Mesendoderm (in vitro differentiated cells): ENCODE measurements around the gene SGSH. TPM values are rescaled to one million over a fixed set of nuclear protein-coding genes. Genes with fewer than 3 reads are reported as not detected.

Experiments used
- DNase-seq: peaks from one replicate; pipeline ENCODE4 v3.0.0; 2013
- H2AK5ac ChIP-seq: 2 replicates; pipeline ENCODE4 v1.6.1; 2013; ENCODE audit warnings: low read length, inconsistent platforms
- H2BK120ac ChIP-seq: 2 replicates; pipeline ENCODE4 v1.6.1; 2013; ENCODE audit warnings: low read depth, mild to moderate bottlenecking, low read length, moderate library complexity, mixed read lengths
- H2BK15ac ChIP-seq: replicated peaks from 2 replicates; pipeline ENCODE4 v1.6.1; 2013; ENCODE audit warnings: low read depth, mild to moderate bottlenecking, moderate library complexity
- H2BK5ac ChIP-seq: 2 replicates; pipeline ENCODE4 v1.6.1; 2013; ENCODE audit warnings: low read length, inconsistent platforms
- H3K18ac ChIP-seq: 2 replicates; pipeline ENCODE4 v1.6.1; 2013; ENCODE audit warnings: mild to moderate bottlenecking, low read length, mixed read lengths
- H3K23ac ChIP-seq: one replicate; pipeline ENCODE4 v1.6.1; 2013; ENCODE audit warnings: low read length
- H3K27ac ChIP-seq: 2 replicates; pipeline ENCODE4 v1.5.1; 2013; ENCODE audit warnings: low read depth, mild to moderate bottlenecking, inconsistent platforms, low read length, moderate library complexity
- H3K27me3 ChIP-seq: 2 replicates; pipeline ENCODE4 v1.6.1; 2013; ENCODE audit warnings: low read length, control low read depth, mild to moderate bottlenecking, inconsistent platforms; ENCODE audit not compliant: insufficient read depth, poor library complexity
- H3K36me3 ChIP-seq: 2 replicates; pipeline ENCODE4 v1.6.1; 2013; ENCODE audit warnings: low read length, inconsistent platforms; ENCODE audit not compliant: control insufficient read depth, insufficient read depth
- H3K4ac ChIP-seq: one replicate; pipeline ENCODE4 v1.6.1; 2013; ENCODE audit warnings: low read depth, mild to moderate bottlenecking, low read length, moderate library complexity
- H3K4me1 ChIP-seq: 2 replicates; pipeline ENCODE4 v1.6.1; 2013; ENCODE audit warnings: low read depth, low read length, inconsistent platforms; ENCODE audit not compliant: control insufficient read depth
- H3K4me2 ChIP-seq: 2 replicates; pipeline ENCODE4 v1.6.1; 2013; ENCODE audit warnings: low read length
- H3K4me3 ChIP-seq: 2 replicates; pipeline ENCODE4 v1.5.1; 2013; ENCODE audit warnings: mild to moderate bottlenecking, low read length
- H3K56ac ChIP-seq: one replicate; pipeline ENCODE4 v1.6.1; 2013; ENCODE audit warnings: low read length
- H3K79me1 ChIP-seq: 2 replicates; pipeline ENCODE4 v1.6.1; 2013; ENCODE audit warnings: low read length, inconsistent platforms
- H3K79me2 ChIP-seq: 2 replicates; pipeline ENCODE4 v1.6.1; 2013; ENCODE audit warnings: mild to moderate bottlenecking, low read length; ENCODE audit not compliant: control insufficient read depth, insufficient read depth
- H3K9ac ChIP-seq: 2 replicates; pipeline ENCODE4 v1.6.1; 2013; ENCODE audit warnings: low read length, inconsistent platforms
- H4K5ac ChIP-seq: one replicate; pipeline ENCODE4 v1.6.1; 2013; ENCODE audit warnings: low read length
- H4K8ac ChIP-seq: one replicate; pipeline ENCODE4 v1.6.1; 2013; ENCODE audit warnings: low read depth, mild to moderate bottlenecking, control low read depth, low read length, moderate library complexity
- WGBS: extraction: QIAGEN DNeasy Blood & Tissue Kit; methylation state at CpG from one replicate; pipeline ENCODE4 v1.1.7; 2013; ENCODE audit warnings: low lambda C conversion rate, missing lambda C conversion rate; ENCODE audit not compliant: insufficient coverage; ENCODE audit errors: extremely low coverage; 5-methylcytosine and 5-hydroxymethylcytosine counted together
- polyA plus RNA-seq, 2 experiments: library from polyadenylated mRNA; stranded (reverse); fragments of 200-250 nt; gene quantifications; one replicate each; pipeline ENCODE4 v1.2.3, GENCODE V29; 2013

Gene SGSH
- polyA plus RNA-seq (2013, experiment 1 of 2), result 7.2 TPM
- 7.0 TPM for polyA plus RNA-seq (2013, experiment 2 of 2)

DNA sequence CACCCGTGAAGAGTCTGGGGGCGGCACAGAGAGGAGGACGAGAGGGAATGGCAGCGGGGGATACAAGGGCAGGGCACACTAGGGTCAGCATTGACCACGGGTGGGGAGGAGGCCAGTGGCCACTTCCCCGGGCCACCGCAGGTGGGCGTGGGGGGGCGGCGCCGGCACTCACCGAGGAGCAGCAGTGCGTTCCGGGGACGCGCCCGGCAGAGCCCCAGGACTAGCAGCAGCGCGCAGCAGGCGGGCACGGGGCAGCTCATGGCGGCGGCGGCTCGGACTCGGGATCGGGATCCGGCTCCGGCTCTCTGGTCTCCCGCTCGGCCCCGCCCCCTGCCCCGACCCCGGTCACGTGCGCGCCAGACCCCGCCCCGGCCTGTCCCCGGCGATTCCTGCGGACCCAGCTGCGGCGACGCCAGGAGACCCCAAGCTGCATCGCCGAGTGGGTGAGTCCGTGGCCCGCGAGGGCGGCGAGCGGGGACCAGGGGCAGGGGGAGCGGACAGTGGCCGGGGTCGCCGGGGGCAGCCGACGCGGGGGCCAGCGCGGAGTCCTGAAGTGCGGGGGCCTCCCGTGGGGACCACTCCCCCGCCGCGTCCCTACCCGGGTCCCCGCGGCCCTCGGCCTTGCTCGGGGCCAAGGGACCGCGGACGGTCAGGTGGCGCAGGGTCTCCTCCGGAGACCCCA is at the start of gene SGSH, which contains the start of gene SLC26A11:
Gene SGSH (minus strand): TSS at position 280 of the 682 bp plus-strand sequence. CDS start 20 bp downstream, at position 260.
Gene SLC26A11 (plus strand): TSS at position 374 of the 682 bp plus-strand sequence. CDS start 1,134 bp downstream, outside the sequence.
- Histone ChIP-seq H3K4me1 (peaks cover 3% of the 10 kb centered on the region), H2AK5ac (no peak within 1 kb of the TSS), H4K5ac (no peak within 1 kb of the TSS), H3K18ac (peak within 1 kb of the TSS; percentile 76), H4K8ac (no peak within 1 kb of the TSS), H3K9ac (peak within 1 kb of the TSS; percentile 98), H3K27me3 (no peaks in the 10 kb centered on the region), H3K56ac (peak within 1 kb of the TSS; percentile 97), H2BK5ac (peak within 1 kb of the TSS; percentile 35), H3K36me3 (no peaks in the 10 kb centered on the region), H3K23ac (no peak within 1 kb of the TSS), H3K4me3 (peak within 1 kb of the TSS; percentile 83), H3K79me1 (peaks cover 3% of the 10 kb centered on the region), H3K4ac (peak within 1 kb of the TSS; percentile 66), H3K27ac (no peak within 1 kb of the TSS), H2BK120ac (no peak within 1 kb of the TSS), H3K4me2 (peak within 1 kb of the TSS; percentile 95), H2BK15ac (no peak within 1 kb of the TSS), H3K79me2 (peaks cover 2% of the 10 kb centered on the region)
- peak; percentile 80 for DNase-seq
- no CpG with 5 or more reads among the region's 77 CpGs for WGBS

- H3K56ac ChIP-seq, result no peak overlapping the region
- 100% methylated on average over 2 of the region's 2 CpGs for WGBS
- no peak overlapping the region for H2AK5ac ChIP-seq
- H3K9ac ChIP-seq, result no peak overlapping the region
- no peak overlapping the region for H4K8ac ChIP-seq
- H3K18ac ChIP-seq, result no peak overlapping the region
- H3K4ac ChIP-seq, result no peak overlapping the region
- no peak overlapping the region for H2BK120ac ChIP-seq
- H3K27me3 ChIP-seq, result no peaks in the 10 kb centered on the region
- no peak overlapping the region for H3K4me3 ChIP-seq
- peaks cover 7% of the 10 kb centered on the region for H3K4me1 ChIP-seq
- DNase-seq, result no peak
- no peaks in the 10 kb centered on the region for H3K79me1 ChIP-seq
- no peaks in the 10 kb centered on the region for H3K79me2 ChIP-seq
- no peak overlapping the region for H3K23ac ChIP-seq
- no peaks in the 10 kb centered on the region for H3K36me3 ChIP-seq
- H4K5ac ChIP-seq, result no peak overlapping the region
- H3K27ac ChIP-seq, result no peak overlapping the region
- H2BK15ac ChIP-seq, result no peak overlapping the region
- no peak overlapping the region for H2BK5ac ChIP-seq
- H3K4me2 ChIP-seq, result no peak overlapping the region
Measured at GRCh38 chr17:80269405-80269807, 49.3 kb upstream of the SGSH start.

DNA sequence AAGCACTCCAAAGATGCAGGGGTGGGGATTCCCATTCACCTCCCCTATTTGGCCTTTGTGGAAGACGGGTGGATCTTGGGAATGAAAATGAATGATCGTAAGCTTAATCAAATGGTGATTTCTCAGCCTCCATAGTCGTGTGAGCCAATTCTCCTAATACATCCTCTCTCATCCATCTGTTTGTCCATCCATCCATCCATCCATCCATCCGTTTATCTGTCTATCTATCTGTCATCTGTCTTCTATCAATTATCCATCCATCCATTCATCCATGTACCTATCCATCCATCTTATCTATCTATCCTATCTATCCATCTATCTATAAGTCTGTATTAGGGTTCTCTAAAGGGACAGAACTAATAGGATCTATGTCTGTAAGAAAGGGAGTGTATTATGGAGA is 48.3 kb upstream of the SGSH start:
- Histone ChIP-seq H3K4me2 (no peak overlapping the region), H3K4me1 (peaks cover 7% of the 10 kb centered on the region), H3K79me1 (no peaks in the 10 kb centered on the region), H3K36me3 (no peaks in the 10 kb centered on the region), H3K23ac (no peak overlapping the region), H2BK15ac (no peak overlapping the region), H4K5ac (no peak overlapping the region), H3K4me3 (no peak overlapping the region), H3K4ac (no peak overlapping the region), H2AK5ac (no peak overlapping the region), H3K79me2 (no peaks in the 10 kb centered on the region), H3K27ac (no peak overlapping the region), H3K27me3 (no peaks in the 10 kb centered on the region), H3K56ac (no peak overlapping the region), H3K9ac (no peak overlapping the region), H4K8ac (no peak overlapping the region), H3K18ac (no peak overlapping the region), H2BK5ac (no peak overlapping the region), H2BK120ac (no peak overlapping the region)
- no peak for DNase-seq
- no CpG with 5 or more reads among the region's 4 CpGs for WGBS

GRCh38 chr17:80267391-80267790 is 47.3 kb upstream of the SGSH start:
- H4K8ac ChIP-seq, result no peak overlapping the region
- no peak overlapping the region for H3K23ac ChIP-seq
- H4K5ac ChIP-seq, result no peak overlapping the region
- H3K27ac ChIP-seq, result no peak overlapping the region
- no peak overlapping the region for H3K4me3 ChIP-seq
- H2AK5ac ChIP-seq, result no peak overlapping the region
- H2BK15ac ChIP-seq, result no peak overlapping the region
- no peaks in the 10 kb centered on the region for H3K27me3 ChIP-seq
- H3K79me2 ChIP-seq, result no peaks in the 10 kb centered on the region
- H2BK120ac ChIP-seq, result no peak overlapping the region
- H3K36me3 ChIP-seq, result no peaks in the 10 kb centered on the region
- no peak overlapping the region for H3K4me2 ChIP-seq
- no CpG with 5 or more reads among the region's 6 CpGs for WGBS
- peaks cover 7% of the 10 kb centered on the region for H3K4me1 ChIP-seq
- no peak overlapping the region for H3K56ac ChIP-seq
- no peak overlapping the region for H3K4ac ChIP-seq
- DNase-seq, result no peak
- no peaks in the 10 kb centered on the region for H3K79me1 ChIP-seq
- no peak overlapping the region for H3K18ac ChIP-seq
- H2BK5ac ChIP-seq, result no peak overlapping the region
- no peak overlapping the region for H3K9ac ChIP-seq

GRCh38 chr17:80265205-80266068 is 45.3 kb upstream of the SGSH start:
- Histone ChIP-seq H3K18ac (no peak overlapping the region), H2BK120ac (no peak overlapping the region), H2BK5ac (no peak overlapping the region), H3K23ac (no peak overlapping the region), H3K4me2 (no peak overlapping the region), H3K79me1 (peaks cover 4% of the 10 kb centered on the region), H3K36me3 (no peaks in the 10 kb centered on the region), H3K56ac (no peak overlapping the region), H4K5ac (no peak overlapping the region), H4K8ac (no peak overlapping the region), H3K27me3 (no peaks in the 10 kb centered on the region), H3K4ac (no peak overlapping the region), H3K9ac (no peak overlapping the region), H3K4me1 (peaks cover 9% of the 10 kb centered on the region), H2AK5ac (no peak overlapping the region), H3K27ac (no peak overlapping the region), H3K4me3 (no peak overlapping the region), H3K79me2 (no peaks in the 10 kb centered on the region), H2BK15ac (no peak overlapping the region)
- no peak for DNase-seq
- WGBS, result no CpG with 5 or more reads among the region's 17 CpGs
